GM23248 (cell line): ENCODE results near the gene CFAP43. TPM values are rescaled to one million over a fixed set of nuclear protein-coding genes. Genes with fewer than 3 reads are reported as not detected.

Experiments used
- DNase-seq: peaks from one replicate; pipeline ENCODE4 v3.0.0-alpha.2; 2015
- H2AFZ ChIP-seq: fragments of 200-600 bp; sonication (generic); 2 replicates; pipeline ENCODE4 v1.6.1; 2016; ENCODE audit warnings: antibody characterized with exemption
- H3F3A ChIP-seq: fragments of 200-600 bp; sonication (generic); 2 replicates; pipeline ENCODE4 v1.6.1; 2016; ENCODE audit warnings: mild to moderate bottlenecking, antibody characterized with exemption, mixed run types; ENCODE audit not compliant: insufficient read depth
- H3K27ac ChIP-seq: fragments of 200-600 bp; sonication (generic); 2 replicates; pipeline ENCODE4 v1.5.1; 2016; ENCODE audit warnings: mild to moderate bottlenecking
- H3K27me3 ChIP-seq: fragments of 200-600 bp; sonication (generic); replicated peaks from 2 replicates; pipeline ENCODE4 v1.6.1; 2016; ENCODE audit warnings: mild to moderate bottlenecking; ENCODE audit not compliant: insufficient read depth
- H3K36me3 ChIP-seq: fragments of 200-600 bp; sonication (generic); 2 replicates; pipeline ENCODE4 v1.6.1; 2016; ENCODE audit warnings: low read depth, mild to moderate bottlenecking
- H3K4me1 ChIP-seq: fragments of 200-600 bp; sonication (generic); 2 replicates; pipeline ENCODE4 v1.6.1; 2016; ENCODE audit warnings: mild to moderate bottlenecking; ENCODE audit not compliant: insufficient read depth
- H3K4me2 ChIP-seq: fragments of 200-600 bp; sonication (generic); one replicate; pipeline ENCODE4 v1.6.1; 2016; ENCODE audit warnings: mild to moderate bottlenecking; ENCODE audit not compliant: unreplicated experiment
- H3K4me3 ChIP-seq: fragments of 200-600 bp; sonication (generic); 2 replicates; pipeline ENCODE4 v1.5.1; 2016; ENCODE audit warnings: mild to moderate bottlenecking
- H3K79me2 ChIP-seq: fragments of 200-600 bp; sonication (generic); 2 replicates; pipeline ENCODE4 v1.6.1; 2016; ENCODE audit warnings: mild to moderate bottlenecking; ENCODE audit not compliant: insufficient read depth
- H3K9ac ChIP-seq: fragments of 200-600 bp; sonication (generic); 2 replicates; pipeline ENCODE4 v1.6.1; 2016; ENCODE audit warnings: mild to moderate bottlenecking
- H3K9me2 ChIP-seq: fragments of 200-600 bp; sonication (generic); 2 replicates; pipeline ENCODE4 v1.6.1; 2016; ENCODE audit warnings: mixed run types, mild to moderate bottlenecking, moderate library complexity; ENCODE audit not compliant: insufficient read depth
- H3K9me3 ChIP-seq: fragments of 200-600 bp; sonication (generic); one replicate; pipeline ENCODE4 v1.6.1; 2017; ENCODE audit warnings: low read depth
- H4K20me1 ChIP-seq: fragments of 200-600 bp; sonication (generic); 2 replicates; pipeline ENCODE4 v1.6.0; 2016; ENCODE audit not compliant: insufficient read depth
- EZH2 ChIP-seq: fragments of 200-600 bp; sonication (generic); IDR thresholded peaks from 2 replicates; pipeline ENCODE4 v1.6.1; 2018; ENCODE audit warnings: antibody characterized with exemption, mild to moderate bottlenecking; ENCODE audit not compliant: insufficient read depth, poor library complexity, severe bottlenecking
- EZH2phosphoT487 ChIP-seq: fragments of 200-600 bp; sonication (generic); IDR thresholded peaks from 2 replicates; pipeline ENCODE4 v1.6.1; 2018; ENCODE audit warnings: antibody characterized with exemption, moderate library complexity, mild to moderate bottlenecking, low read depth; ENCODE audit not compliant: insufficient read depth
- WGBS, 2 experiments: methylation state at CpG; one replicate each; pipeline ENCODE4 v1.1.6; 2015 to 2017; ENCODE audit warnings: low lambda C conversion rate in 2 of 2, low coverage in 1 of 2; ENCODE audit errors: missing lambda C conversion rate in 2 of 2; 5-methylcytosine and 5-hydroxymethylcytosine counted together
- in situ Hi-C: fragments of 300-500 bp; cut with MboI; formaldehyde crosslinking; loops from 2 replicates; pipeline ENCODE4 v1.15.0; 2020
- polyA plus RNA-seq: library from polyadenylated mRNA; unstranded; fragments of >200 nt; fragmentation: Nextera tagmentation; extraction: Ambion mirVana; gene quantifications from 2 replicates; pipeline ENCODE4 v1.2.1, GENCODE V29; 2016
- total RNA-seq: library from RNA; depleted of rRNA; stranded (reverse); fragments of >200 nt; shearing (Covaris generic); gene quantifications from 2 replicates; pipeline ENCODE4 v1.2.3, GENCODE V29; 2014

CFAP43 gene
- total and polyA plus RNA-seq, 2 experiments from 2014 or later, result 0.14 TPM; not detected in 1

GRCh38 chr10:104230490-104230889 is 1.7 kb downstream of the CFAP43 start:
- no peaks in the 10 kb centered on the region for H3K9me3 ChIP-seq
- no peak overlapping the region for H3K4me2 ChIP-seq
- WGBS, 2 experiments, result 73 to 77% methylated on average over 4 of the region's 4 CpGs
- H3K9ac ChIP-seq, result no peak overlapping the region
- no peaks in the 10 kb centered on the region for H3F3A ChIP-seq
- H3K27ac ChIP-seq, result no peak overlapping the region
- H3K9me2 ChIP-seq, result no peaks in the 10 kb centered on the region
- in situ Hi-C loops, result no loop called here
- no peak for DNase-seq
- no peaks in the 10 kb centered on the region for H4K20me1 ChIP-seq
- no peaks in the 10 kb centered on the region for H3K4me1 ChIP-seq
- TF ChIP-seq EZH2 (no peak), EZH2phosphoT487 (no peak)
- H2AFZ ChIP-seq, result no peak overlapping the region
- no peaks in the 10 kb centered on the region for H3K36me3 ChIP-seq
- H3K27me3 ChIP-seq, result no peaks in the 10 kb centered on the region
- no peaks in the 10 kb centered on the region for H3K79me2 ChIP-seq
- no peak overlapping the region for H3K4me3 ChIP-seq

GRCh38 chr10:104223304-104223703 is 8.9 kb downstream of the CFAP43 start:
- no peaks in the 10 kb centered on the region for H3F3A ChIP-seq
- no peaks in the 10 kb centered on the region for H3K79me2 ChIP-seq
- no peaks in the 10 kb centered on the region for H3K4me1 ChIP-seq
- no peaks in the 10 kb centered on the region for H3K9me2 ChIP-seq
- H3K9ac ChIP-seq, result no peak overlapping the region
- no peaks in the 10 kb centered on the region for H4K20me1 ChIP-seq
- in situ Hi-C loops, result loop anchor here (25.0 kb wide), 2 partner anchors 336 to 511 kb away; no protein-coding TSS in a partner anchor
- H3K4me2 ChIP-seq, result no peak overlapping the region
- H2AFZ ChIP-seq, result no peak overlapping the region
- TF ChIP-seq EZH2phosphoT487, result no peak
- no peak for TF ChIP-seq EZH2
- no peak for DNase-seq
- H3K36me3 ChIP-seq, result no peaks in the 10 kb centered on the region
- no peak overlapping the region for H3K4me3 ChIP-seq
- H3K27me3 ChIP-seq, result 0 out of 2 replicates have a peak, but pooled peaks cover 13% of the 10 kb centered on the region
- H3K9me3 ChIP-seq, result no peaks in the 10 kb centered on the region
- H3K27ac ChIP-seq, result no peak overlapping the region

GRCh38 chr10:104220522-104220921 is 11.6 kb downstream of the CFAP43 start:
- Histone ChIP-seq H4K20me1 (no peaks in the 10 kb centered on the region), H3K4me1 (no peaks in the 10 kb centered on the region), H3K9me2 (no peaks in the 10 kb centered on the region), H3K9ac (no peak overlapping the region), H3K79me2 (no peaks in the 10 kb centered on the region), H3K9me3 (no peaks in the 10 kb centered on the region), H3K27me3 (peaks cover 20% of the 10 kb centered on the region; the same call in 1 of the 2 replicates), H3K4me2 (no peak overlapping the region), H3K36me3 (no peaks in the 10 kb centered on the region), H3K4me3 (no peak overlapping the region), H3F3A (no peaks in the 10 kb centered on the region), H2AFZ (no peak overlapping the region), H3K27ac (no peak overlapping the region)
- WGBS, 2 experiments, result 54 to 67% methylated on average over 2 of the region's 2 CpGs
- no peak for TF ChIP-seq EZH2phosphoT487
- TF ChIP-seq EZH2, result no peak
- no peak for DNase-seq
- in situ Hi-C loops, result loop anchor here (25.0 kb wide), 2 partner anchors 333 to 508 kb away; no protein-coding TSS in a partner anchor

GRCh38 chr10:104218751-104219150 is 13.4 kb downstream of the CFAP43 start:
- H3K9me3 ChIP-seq, result no peaks in the 10 kb centered on the region
- no peaks in the 10 kb centered on the region for H3K4me1 ChIP-seq
- DNase-seq, result no peak
- TF ChIP-seq EZH2phosphoT487 (no peak), EZH2 (no peak)
- no peaks in the 10 kb centered on the region for H3F3A ChIP-seq
- H3K79me2 ChIP-seq, result no peaks in the 10 kb centered on the region
- no peak overlapping the region for H3K27ac ChIP-seq
- H3K9ac ChIP-seq, result no peak overlapping the region
- no peak overlapping the region for H3K4me2 ChIP-seq
- no peaks in the 10 kb centered on the region for H4K20me1 ChIP-seq
- H3K27me3 ChIP-seq, result peaks cover 20% of the 10 kb centered on the region; the same call in 1 of the 2 replicates
- H3K4me3 ChIP-seq, result no peak overlapping the region
- H3K36me3 ChIP-seq, result no peaks in the 10 kb centered on the region
- H2AFZ ChIP-seq, result no peak overlapping the region
- in situ Hi-C loops, result loop anchor here (25.0 kb wide), 2 partner anchors 331 to 506 kb away; no protein-coding TSS in a partner anchor
- no peaks in the 10 kb centered on the region for H3K9me2 ChIP-seq
- 33 to 36% methylated on average over 7 of the region's 7 CpGs for WGBS, 2 experiments

GRCh38 chr10:104216631-104217030 is 15.5 kb downstream of the CFAP43 start:
- no peak for DNase-seq
- WGBS, 2 experiments, result 68 to 86% methylated on average over 3 of the region's 3 CpGs
- Histone ChIP-seq H3K4me3 (no peak overlapping the region), H3K9me3 (no peaks in the 10 kb centered on the region), H3K36me3 (no peaks in the 10 kb centered on the region), H3K27me3 (peaks cover 23% of the 10 kb centered on the region; the same call in 1 of the 2 replicates), H2AFZ (no peak overlapping the region), H3K4me2 (no peak overlapping the region), H3K4me1 (no peaks in the 10 kb centered on the region), H4K20me1 (no peaks in the 10 kb centered on the region), H3K79me2 (no peaks in the 10 kb centered on the region), H3K9me2 (no peaks in the 10 kb centered on the region), H3K9ac (no peak overlapping the region), H3K27ac (no peak overlapping the region), H3F3A (no peaks in the 10 kb centered on the region)
- in situ Hi-C loops, result loop anchor here (25.0 kb wide), 2 partner anchors 329 to 504 kb away; no protein-coding TSS in a partner anchor
- TF ChIP-seq EZH2 (no peak), EZH2phosphoT487 (no peak)
